Stimulated activated CD8-positive, alpha-beta memory T cell treated with anti-CD3 and anti-CD28 coated beads, Interleukin-2, amount 100 ng/mL, for 48 hours (primary cell): ENCODE results near the gene KRT34.
"Not testable (repeated sequence)": the region's sequence is repeated elsewhere in the genome, so short reads cannot be mapped to it uniquely, and the experiment has no call there.

ENCODE experiments used
- DNase-seq, 2 donors: peaks; one replicate each; pipeline ENCODE4 v3.0.0-alpha.2; 2020; ENCODE audit warnings: low read depth in 2 of 2

KRT34 gene

GRCh38 chr17:41381943-41382342 is at the start of gene KRT34:
TSS of gene KRT34 (minus strand) at chr17:41382306. CDS start at chr17:41382246, 60 bp downstream.
- not testable (repeated sequence) for DNase-seq

- DNase-seq, result not testable (repeated sequence)
These were observed 48.3 kb upstream of the KRT34 start for GRCh38 chr17:41430376-41430775.

GRCh38 chr17:41429667-41430066 is 47.6 kb upstream of the KRT34 start:
- DNase-seq, result no peak

DNA sequence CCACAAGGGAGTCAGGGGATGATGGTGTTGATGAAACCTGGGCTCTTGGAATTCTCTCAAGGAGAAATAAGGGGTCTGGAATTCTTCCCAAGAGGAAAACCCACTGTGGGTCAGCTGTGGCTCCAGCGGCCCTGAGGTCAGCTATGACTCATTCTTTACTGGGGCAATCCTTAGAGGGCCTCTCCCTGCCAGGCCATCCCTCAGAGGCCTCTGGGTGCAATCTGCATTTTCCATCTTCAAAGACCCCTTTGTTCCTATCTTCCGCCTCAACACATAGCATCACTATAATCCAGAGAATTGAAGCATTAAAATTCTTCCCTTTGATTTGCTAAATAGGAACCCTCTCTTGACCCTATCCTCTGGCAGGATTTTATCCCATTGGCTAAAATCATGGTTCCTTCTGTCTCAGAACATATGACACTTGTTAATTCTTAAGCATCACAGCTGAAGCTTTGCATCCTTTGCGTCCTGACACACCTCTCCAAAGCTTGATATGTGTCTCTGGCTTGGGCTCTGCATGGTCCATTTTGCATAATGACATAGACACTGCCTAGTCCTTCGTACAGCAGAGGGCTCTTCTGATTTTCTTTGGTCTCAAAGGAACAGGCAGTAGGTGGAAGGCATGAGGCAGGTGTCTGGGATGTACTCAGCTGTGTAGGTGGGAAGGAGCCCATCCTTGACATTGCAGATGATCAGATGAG is 46.6 kb upstream of the KRT34 start:
- DNase-seq, result no peak

- DNase-seq, result no peak
These were observed 42.1 kb upstream of the KRT34 start, which contains the start of gene KRT37 for GRCh38 chr17:41424111-41424635. TSS of gene KRT37 (minus strand) at chr17:41424585. CDS start at chr17:41424523, 62 bp downstream.

DNA sequence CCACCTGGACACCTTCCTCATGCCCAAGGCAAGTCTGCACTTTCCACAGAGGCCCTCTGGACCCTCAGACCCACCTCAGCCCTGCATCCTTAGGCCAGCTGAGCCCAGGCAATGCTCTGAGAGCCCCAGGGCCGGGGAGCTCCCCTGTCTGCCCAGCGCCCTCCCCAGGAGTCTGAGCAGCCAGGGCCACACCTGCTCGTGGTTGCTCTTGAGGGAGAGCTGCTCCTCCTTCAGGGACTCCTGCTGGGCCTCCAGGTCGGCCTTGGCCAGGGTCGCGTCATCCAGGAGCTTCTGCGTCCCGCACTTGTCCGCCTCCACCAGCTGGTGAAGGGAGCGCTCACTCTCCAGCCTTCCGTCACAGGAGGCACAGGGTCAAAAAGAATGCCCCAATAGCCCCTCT is 40.5 kb upstream of the KRT34 start:
- DNase-seq, result not testable (repeated sequence)

DNA sequence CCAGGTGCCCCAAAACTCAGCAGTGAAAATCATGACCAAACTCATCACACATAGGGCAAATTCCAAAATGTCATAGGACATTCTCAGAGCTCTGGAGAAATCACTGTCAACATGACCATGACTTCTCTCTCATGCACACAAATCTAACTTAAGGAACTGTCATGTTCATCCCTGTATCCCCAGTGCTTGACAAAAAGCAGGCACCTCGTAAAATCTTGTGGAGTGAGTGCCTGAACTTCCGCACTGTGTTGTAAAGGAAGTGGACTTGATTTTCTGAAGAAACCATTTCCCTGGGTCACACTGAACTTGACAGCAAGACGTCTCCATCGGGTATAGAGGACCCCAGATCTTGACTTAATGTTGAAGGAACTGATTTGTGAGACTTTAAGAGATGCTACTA is 39.5 kb upstream of the KRT34 start:
- no peak for DNase-seq

DNA sequence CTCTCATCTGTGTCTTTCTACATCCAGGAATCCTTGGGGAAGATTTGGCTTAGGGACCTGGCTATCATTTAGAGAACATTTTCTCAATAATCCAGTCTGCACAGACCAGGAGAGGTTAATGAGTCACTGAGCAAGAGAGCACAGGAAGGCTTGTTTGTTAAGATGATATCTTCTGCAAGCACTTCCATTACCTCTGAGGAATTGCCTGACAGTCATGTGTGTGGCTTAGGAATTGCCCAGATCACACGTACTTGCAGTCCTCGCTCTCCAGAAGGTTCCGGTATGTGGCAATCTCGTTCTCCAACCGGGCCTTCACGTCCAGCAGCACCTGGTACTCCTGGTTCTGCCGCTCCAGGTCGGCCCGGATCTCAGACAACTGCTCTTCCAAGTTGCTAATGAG is 39.0 kb upstream of the KRT34 start:
- DNase-seq, result no peak

- no peak for DNase-seq
These were observed 38.0 kb upstream of the KRT34 start for GRCh38 chr17:41420134-41420533.

DNA sequence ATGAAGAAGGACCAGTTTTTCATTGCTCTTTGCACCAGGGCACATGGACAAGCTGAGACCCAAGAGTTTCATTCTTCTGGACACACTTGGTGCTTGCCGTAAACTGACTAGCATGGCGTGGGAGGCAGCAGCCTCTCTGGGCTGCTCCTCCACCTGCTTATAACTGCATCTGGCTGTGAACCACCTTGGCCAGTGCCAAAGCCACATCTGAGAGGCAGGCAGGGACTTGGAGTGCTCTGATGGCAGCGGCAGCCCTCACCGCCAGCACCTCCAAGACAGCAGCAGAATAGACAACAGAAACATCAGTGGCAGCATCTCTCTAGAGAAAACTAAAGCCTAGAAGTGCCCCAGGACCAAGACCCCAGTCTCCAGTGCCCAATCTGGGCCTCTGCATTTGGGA is 37.6 kb upstream of the KRT34 start:
- no peak for DNase-seq

DNA sequence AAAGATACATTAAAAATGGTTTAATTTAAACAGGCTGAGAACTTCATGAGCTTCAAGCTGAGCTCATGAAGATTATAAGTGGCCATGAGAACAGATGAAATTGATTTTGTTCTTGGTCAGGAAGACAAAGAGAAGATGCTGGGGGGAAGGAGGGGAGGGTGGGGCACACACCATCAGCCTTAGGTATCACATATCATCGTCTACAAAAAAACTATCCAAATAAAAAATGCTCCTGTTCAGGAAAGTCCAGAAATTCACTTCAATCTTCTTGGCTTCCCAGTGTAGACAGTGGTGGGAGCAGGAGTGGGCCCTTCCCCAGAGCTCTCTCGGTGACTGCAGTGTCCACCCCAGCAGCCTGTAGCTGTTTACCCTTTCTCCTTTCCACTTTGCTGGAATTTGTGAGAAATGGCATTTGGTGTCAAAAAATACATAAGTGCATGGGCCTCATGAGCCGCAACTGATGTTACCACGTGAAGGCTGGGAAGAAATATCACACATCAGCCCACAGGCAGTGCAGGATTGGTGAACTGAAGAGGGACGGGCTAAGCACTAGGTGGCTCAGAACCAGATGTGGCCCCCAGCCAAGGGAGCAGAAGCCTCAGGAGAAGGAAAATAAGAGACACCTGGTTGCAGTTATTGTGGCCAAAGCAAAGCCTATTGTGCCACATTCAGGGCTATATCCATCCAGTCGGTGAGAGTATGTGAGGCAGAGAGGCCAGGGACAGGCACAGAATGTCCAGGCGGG is 36.2 kb upstream of the KRT34 start:
- DNase-seq, result no peak

- no peak for DNase-seq
These were observed 35.5 kb upstream of the KRT34 start for GRCh38 chr17:41417576-41418015.

GRCh38 chr17:41417127-41417526 is 35.0 kb upstream of the KRT34 start:
- DNase-seq, result no peak

DNA sequence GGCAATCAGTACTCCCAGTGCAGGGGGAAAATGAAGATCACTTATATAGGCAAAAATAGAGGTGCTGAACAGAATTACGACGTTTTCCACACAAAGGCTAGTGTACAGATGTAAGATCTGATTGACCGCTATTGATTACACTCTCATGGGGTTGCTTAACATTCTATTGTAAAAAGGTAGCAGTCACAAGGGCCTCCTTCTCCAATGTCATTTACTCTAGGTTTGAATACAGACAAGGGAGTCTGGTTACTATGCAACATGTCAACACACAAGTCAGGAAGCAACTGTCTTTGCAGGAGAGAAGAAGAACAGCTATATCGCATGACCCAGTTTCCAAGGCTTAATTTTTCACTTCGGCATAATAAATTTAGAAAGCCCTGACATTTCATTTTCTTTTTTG is 34.4 kb upstream of the KRT34 start:
- DNase-seq, result no peak

DNA sequence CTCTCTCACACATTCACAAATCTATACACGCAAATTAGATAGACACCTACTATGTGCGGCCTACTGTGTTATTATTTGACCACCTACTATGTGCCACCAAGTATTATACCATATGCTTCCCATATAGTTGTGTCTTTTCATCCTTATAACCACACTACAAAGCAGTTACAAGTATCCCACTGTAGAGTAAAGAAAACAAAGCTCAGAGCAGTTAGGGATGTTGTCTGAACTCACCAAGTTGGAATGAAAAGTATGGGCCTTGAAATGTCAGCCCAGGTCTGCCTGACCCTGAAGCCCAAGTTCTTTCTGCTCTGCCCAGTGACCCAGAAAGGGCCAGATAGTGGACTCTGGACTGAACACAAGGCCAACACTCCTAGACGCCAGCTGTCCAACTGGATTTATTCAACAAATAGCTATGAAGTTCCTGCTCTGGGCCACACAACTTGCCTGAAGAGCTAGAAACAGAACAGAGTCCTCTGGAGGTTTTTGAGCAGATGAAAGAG is 33.8 kb upstream of the KRT34 start:
- no peak for DNase-seq

GRCh38 chr17:41415411-41415810 is 33.3 kb upstream of the KRT34 start:
- no peak for DNase-seq

DNA sequence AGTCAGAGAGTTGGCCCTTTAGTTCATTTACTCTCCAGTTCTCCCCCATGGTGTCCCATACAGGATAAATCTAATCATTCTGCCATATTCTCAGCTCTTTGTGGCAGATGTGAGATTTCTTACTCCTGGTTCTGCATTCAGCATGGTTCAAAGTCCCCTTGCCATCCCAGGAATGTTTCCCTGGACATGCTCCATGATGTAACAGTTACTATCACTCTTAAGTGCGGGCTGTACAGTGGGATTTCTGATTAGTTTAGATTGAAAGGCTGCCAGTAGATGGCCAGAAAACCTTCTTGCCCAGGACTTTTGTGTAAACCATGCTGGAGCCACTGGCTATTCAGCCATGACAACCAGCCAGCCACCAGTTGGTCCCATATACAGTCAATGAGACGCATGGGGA is 31.9 kb upstream of the KRT34 start:
- no peak for DNase-seq

GRCh38 chr17:41413353-41413957 is 31.3 kb upstream of the KRT34 start:
- no peak for DNase-seq

DNA sequence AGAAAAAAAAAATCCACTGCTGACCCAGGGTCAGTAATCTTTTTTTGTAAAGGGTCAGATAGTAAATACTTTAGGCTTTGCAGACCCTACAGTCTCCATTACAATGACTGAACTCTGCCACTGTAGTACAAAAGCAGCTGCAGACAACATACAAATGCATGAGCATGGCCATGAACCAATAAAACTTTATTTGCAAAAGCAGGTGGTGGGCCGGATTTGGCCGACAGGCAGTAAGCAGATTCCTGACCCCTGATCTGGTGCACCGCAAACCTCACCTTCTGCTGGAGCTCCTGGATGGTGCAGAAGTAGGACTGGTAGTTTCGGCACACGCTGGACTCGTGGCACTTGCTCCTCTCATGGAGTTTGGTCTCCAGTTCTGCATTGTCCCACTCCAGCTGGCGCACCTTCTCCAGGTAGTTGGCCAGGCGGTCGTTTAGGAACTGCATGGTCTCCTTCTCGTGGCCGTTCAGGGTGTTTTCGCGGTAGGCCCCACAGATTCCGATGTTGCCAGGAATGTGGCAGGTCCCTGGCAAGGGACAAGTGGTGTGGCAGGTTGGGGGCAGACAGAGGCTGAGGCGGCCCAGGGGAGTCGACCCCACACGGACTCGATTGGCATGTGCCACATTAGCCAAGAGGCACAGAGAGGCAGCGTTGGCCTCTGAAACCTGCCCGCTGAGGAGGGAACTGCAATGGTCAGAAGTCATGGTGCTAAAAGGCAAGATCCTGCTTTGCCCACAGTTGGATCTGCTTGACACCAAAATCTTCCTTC is 29.1 kb upstream of the KRT34 start:
- DNase-seq, result no peak

DNA sequence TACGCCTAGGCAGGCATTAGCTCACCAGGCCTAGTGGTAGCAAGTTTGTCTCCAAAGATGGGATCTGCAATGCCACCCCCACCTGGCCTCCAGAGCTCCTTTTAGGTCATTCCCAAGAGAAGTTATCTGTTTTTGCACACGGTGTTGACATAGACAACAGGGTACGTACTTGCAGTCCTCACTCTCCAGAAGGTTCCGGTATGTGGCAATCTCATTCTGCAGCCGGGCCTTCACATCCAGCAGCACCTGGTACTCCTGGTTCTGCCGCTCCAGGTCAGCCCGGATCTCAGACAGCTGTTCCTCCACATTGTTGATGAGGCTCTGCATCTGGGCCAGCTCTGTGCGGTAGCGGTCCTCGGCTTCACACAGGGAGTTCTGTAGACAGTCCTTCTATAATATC is 25.1 kb upstream of the KRT34 start:
- DNase-seq, result no peak

- no peak for DNase-seq
These were observed 24.1 kb upstream of the KRT34 start for GRCh38 chr17:41406205-41406604.
